ENCODE measurements around the gene CFC1B.
"Not testable (repeated sequence)": the region's sequence is repeated elsewhere in the genome, so short reads cannot be mapped to it uniquely, and the experiment has no call there.

The CFC1B gene

GRCh38 chr2:130542789-130543188 lies 21.8 kb downstream of the CFC1B start:
- not testable (repeated sequence) for H3K4me3 Mint-ChIP-seq; H3K27ac Mint-ChIP-seq; H3K36me3 Mint-ChIP-seq (ENCODE audit: low read depth); DNase-seq (ENCODE audit: low spot score); H3K4me1 Mint-ChIP-seq (ENCODE audit: low read depth); H3K27me3 Mint-ChIP-seq (ENCODE audit: low read depth); H3K9me3 Mint-ChIP-seq

GRCh38 chr2:130543785-130544528 lies 22.9 kb downstream of the CFC1B start:
- H3K27me3 Mint-ChIP-seq (ENCODE audit: low read depth); H3K36me3 Mint-ChIP-seq (ENCODE audit: low read depth); DNase-seq (ENCODE audit: low spot score); H3K4me3 Mint-ChIP-seq; H3K9me3 Mint-ChIP-seq; H3K27ac Mint-ChIP-seq; H3K4me1 Mint-ChIP-seq (ENCODE audit: low read depth): not testable (repeated sequence)

- not testable (repeated sequence) for H3K36me3 Mint-ChIP-seq (ENCODE audit: low read depth); H3K9me3 Mint-ChIP-seq; H3K4me1 Mint-ChIP-seq (ENCODE audit: low read depth); DNase-seq (ENCODE audit: low spot score); H3K27me3 Mint-ChIP-seq (ENCODE audit: low read depth); H3K27ac Mint-ChIP-seq; H3K4me3 Mint-ChIP-seq
Measured at GRCh38 chr2:130544978-130545377, 24.0 kb downstream of the CFC1B start.

- not testable (repeated sequence) for H3K27ac Mint-ChIP-seq; H3K4me1 Mint-ChIP-seq (ENCODE audit: low read depth); H3K9me3 Mint-ChIP-seq; H3K27me3 Mint-ChIP-seq (ENCODE audit: low read depth); DNase-seq (ENCODE audit: low spot score); H3K36me3 Mint-ChIP-seq (ENCODE audit: low read depth); H3K4me3 Mint-ChIP-seq
Measured at GRCh38 chr2:130548418-130548817, 27.4 kb downstream of the CFC1B start.

GRCh38 chr2:130549475-130549874 lies 28.5 kb downstream of the CFC1B start:
- H3K27ac Mint-ChIP-seq; H3K4me3 Mint-ChIP-seq; H3K27me3 Mint-ChIP-seq (ENCODE audit: low read depth); H3K4me1 Mint-ChIP-seq (ENCODE audit: low read depth); H3K36me3 Mint-ChIP-seq (ENCODE audit: low read depth); DNase-seq (ENCODE audit: low spot score); H3K9me3 Mint-ChIP-seq: not testable (repeated sequence)

- H3K4me1 Mint-ChIP-seq (ENCODE audit: low read depth); DNase-seq (ENCODE audit: low spot score); H3K4me3 Mint-ChIP-seq; H3K27me3 Mint-ChIP-seq (ENCODE audit: low read depth); H3K36me3 Mint-ChIP-seq (ENCODE audit: low read depth); H3K9me3 Mint-ChIP-seq; H3K27ac Mint-ChIP-seq: not testable (repeated sequence)
Measured at GRCh38 chr2:130554178-130554577, 33.2 kb downstream of the CFC1B start.

- H3K36me3 Mint-ChIP-seq (ENCODE audit: low read depth); H3K9me3 Mint-ChIP-seq; H3K27ac Mint-ChIP-seq; DNase-seq (ENCODE audit: low spot score); H3K4me1 Mint-ChIP-seq (ENCODE audit: low read depth); H3K4me3 Mint-ChIP-seq; H3K27me3 Mint-ChIP-seq (ENCODE audit: low read depth): not testable (repeated sequence)
Measured at GRCh38 chr2:130556441-130556840, 35.4 kb downstream of the CFC1B start.

- H3K27ac Mint-ChIP-seq; DNase-seq (ENCODE audit: low spot score); H3K27me3 Mint-ChIP-seq (ENCODE audit: low read depth); H3K36me3 Mint-ChIP-seq (ENCODE audit: low read depth); H3K4me3 Mint-ChIP-seq; H3K4me1 Mint-ChIP-seq (ENCODE audit: low read depth); H3K9me3 Mint-ChIP-seq: not testable (repeated sequence)
Measured at GRCh38 chr2:130566165-130566564, 45.1 kb downstream of the CFC1B start.

- H3K27ac Mint-ChIP-seq; H3K27me3 Mint-ChIP-seq (ENCODE audit: low read depth); DNase-seq (ENCODE audit: low spot score); H3K9me3 Mint-ChIP-seq; H3K4me1 Mint-ChIP-seq (ENCODE audit: low read depth); H3K4me3 Mint-ChIP-seq; H3K36me3 Mint-ChIP-seq (ENCODE audit: low read depth): not testable (repeated sequence)
Measured at GRCh38 chr2:130571929-130572328, 50.9 kb downstream of the CFC1B start.

GRCh38 chr2:130574230-130574629 lies 53.2 kb downstream of the CFC1B start:
- not testable (repeated sequence) for H3K27me3 Mint-ChIP-seq (ENCODE audit: low read depth); H3K4me1 Mint-ChIP-seq (ENCODE audit: low read depth); H3K9me3 Mint-ChIP-seq; H3K4me3 Mint-ChIP-seq; H3K36me3 Mint-ChIP-seq (ENCODE audit: low read depth); DNase-seq (ENCODE audit: low spot score); H3K27ac Mint-ChIP-seq

GRCh38 chr2:130576209-130576784 lies 55.3 kb downstream of the CFC1B start:
- not testable (repeated sequence) for DNase-seq (ENCODE audit: low spot score); H3K36me3 Mint-ChIP-seq (ENCODE audit: low read depth); H3K4me1 Mint-ChIP-seq (ENCODE audit: low read depth); H3K9me3 Mint-ChIP-seq; H3K27me3 Mint-ChIP-seq (ENCODE audit: low read depth); H3K27ac Mint-ChIP-seq; H3K4me3 Mint-ChIP-seq

- not testable (repeated sequence) for H3K27me3 Mint-ChIP-seq (ENCODE audit: low read depth); H3K36me3 Mint-ChIP-seq (ENCODE audit: low read depth); H3K4me3 Mint-ChIP-seq; H3K9me3 Mint-ChIP-seq; H3K4me1 Mint-ChIP-seq (ENCODE audit: low read depth); DNase-seq (ENCODE audit: low spot score); H3K27ac Mint-ChIP-seq
Measured at GRCh38 chr2:130577559-130577958, 56.5 kb downstream of the CFC1B start.

Measured in T-helper 2 cell treated with Interferon-gamma antibody and Interleukin-4, amounts not matched to agents 5 μg/mL and 100 μg/mL, for 36 hours (primary cell).